Parathyroid adenoma (tissue), 2 donors: ENCODE results near the gene C21orf91.

Experiments
- H2AFZ ChIP-seq: fragments of 300-600 bp; sonication (generic); one replicate; pipeline ENCODE4 v1.7.0; 2017; ENCODE audit warnings: antibody characterized with exemption, mild to moderate bottlenecking
- H3K27ac ChIP-seq: fragments of 300-600 bp; sonication (generic); one replicate; pipeline ENCODE4 v1.7.0; 2017
- H3K27me3 ChIP-seq: fragments of 300-600 bp; sonication (generic); one replicate; pipeline ENCODE4 v1.7.0; 2017; ENCODE audit warnings: low read length; ENCODE audit not compliant: control insufficient read depth, insufficient read depth
- H3K36me3 ChIP-seq: fragments of 300-600 bp; sonication (generic); one replicate; pipeline ENCODE4 v1.7.0; 2017; ENCODE audit warnings: low read length; ENCODE audit not compliant: control insufficient read depth, insufficient read depth
- H3K4me1 ChIP-seq: fragments of 300-600 bp; sonication (generic); one replicate; pipeline ENCODE4 v1.7.0; 2017; ENCODE audit warnings: control low read depth
- H3K4me2 ChIP-seq: fragments of 300-600 bp; sonication (generic); one replicate; pipeline ENCODE4 v1.7.0; 2017; ENCODE audit warnings: low read length
- H3K4me3 ChIP-seq: fragments of 300-600 bp; sonication (generic); one replicate; pipeline ENCODE4 v1.7.0; 2017; ENCODE audit warnings: low read depth, low read length
- H3K79me2 ChIP-seq: fragments of 300-600 bp; sonication (generic); one replicate; pipeline ENCODE4 v1.7.0; 2017; ENCODE audit warnings: control low read depth
- H3K9ac ChIP-seq: fragments of 300-600 bp; sonication (generic); one replicate; pipeline ENCODE4 v1.7.0; 2017; ENCODE audit warnings: mild to moderate bottlenecking
- H3K9me3 ChIP-seq: fragments of 300-600 bp; sonication (generic); one replicate; pipeline ENCODE4 v1.7.0; 2017; ENCODE audit warnings: low read length; ENCODE audit not compliant: control insufficient read depth
- CTCF ChIP-seq: fragments of 300-600 bp; sonication (generic); IDR thresholded peaks from one replicate; pipeline ENCODE4 v1.7.0; 2017; ENCODE audit warnings: antibody characterized with exemption, mild to moderate bottlenecking
- donor health status: primary hyperparathyroidism.

The C21orf91 gene

GRCh38 chr21:17819114-17819876 lies at the start of gene C21orf91:
Gene C21orf91, minus strand, starts transcription at chr21:17819356. Its CDS starts 1,038 bp downstream, at chr21:17818318.
- no peaks in the 10 kb centered on the region for H3K4me1 ChIP-seq
- peak within 1 kb of the TSS; percentile 64 for H3K4me3 ChIP-seq

DNA sequence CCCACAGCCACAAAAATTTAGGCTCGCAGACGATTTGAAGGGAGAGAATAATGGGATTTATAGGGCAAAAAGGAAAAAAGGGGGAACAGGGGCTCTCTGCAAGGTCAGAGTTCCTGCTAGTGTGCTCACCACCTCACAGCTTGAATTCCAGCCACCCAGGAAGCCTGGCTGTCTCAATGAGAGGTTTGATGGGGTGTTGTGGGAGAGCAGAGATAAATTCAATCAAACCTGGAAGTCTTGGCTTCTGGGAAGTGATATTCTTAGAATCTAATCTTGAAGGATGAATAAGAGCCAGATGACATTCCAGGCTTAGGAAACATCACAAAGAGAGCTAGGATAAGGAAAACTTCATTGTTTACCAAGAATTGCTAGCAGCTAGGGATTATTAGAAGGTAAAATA lies 47.4 kb upstream of the C21orf91 start:
- Histone ChIP-seq H3K79me2 (no peaks in the 10 kb centered on the region), H3K4me2 (no peak overlapping the region), H3K27ac (no peak overlapping the region), H3K27me3 (no peaks in the 10 kb centered on the region), H3K4me3 (no peak overlapping the region), H2AFZ (no peak overlapping the region), H3K9ac (no peak overlapping the region), H3K36me3 (no peaks in the 10 kb centered on the region), H3K4me1 (no peaks in the 10 kb centered on the region), H3K9me3 (no peaks in the 10 kb centered on the region)
- no peak for TF ChIP-seq CTCF

More at GRCh38 chr21:17819114-17819876, at the start of gene C21orf91:
- H3K9ac ChIP-seq: peak within 1 kb of the TSS; percentile 46
- no peak for TF ChIP-seq CTCF
- H3K79me2 ChIP-seq: peaks cover 3% of the 10 kb centered on the region
- H3K27me3 ChIP-seq: no peaks in the 10 kb centered on the region
- no peaks in the 10 kb centered on the region for H3K9me3 ChIP-seq
- H3K4me2 ChIP-seq: peak within 1 kb of the TSS; percentile 70
- H3K36me3 ChIP-seq: no peaks in the 10 kb centered on the region
- peak within 1 kb of the TSS; percentile 83 for H3K27ac ChIP-seq
- H2AFZ ChIP-seq: peak within 1 kb of the TSS; percentile 97

- Histone ChIP-seq H3K27me3 (no peaks in the 10 kb centered on the region), H3K9me3 (no peaks in the 10 kb centered on the region), H3K4me3 (no peak overlapping the region), H3K27ac (no peak overlapping the region), H3K4me2 (no peak overlapping the region), H2AFZ (no peak overlapping the region), H3K4me1 (no peaks in the 10 kb centered on the region), H3K36me3 (no peaks in the 10 kb centered on the region), H3K9ac (no peak overlapping the region), H3K79me2 (no peaks in the 10 kb centered on the region)
- no peak for TF ChIP-seq CTCF
Measured at GRCh38 chr21:17859661-17860060, 40.5 kb upstream of the C21orf91 start.

DNA sequence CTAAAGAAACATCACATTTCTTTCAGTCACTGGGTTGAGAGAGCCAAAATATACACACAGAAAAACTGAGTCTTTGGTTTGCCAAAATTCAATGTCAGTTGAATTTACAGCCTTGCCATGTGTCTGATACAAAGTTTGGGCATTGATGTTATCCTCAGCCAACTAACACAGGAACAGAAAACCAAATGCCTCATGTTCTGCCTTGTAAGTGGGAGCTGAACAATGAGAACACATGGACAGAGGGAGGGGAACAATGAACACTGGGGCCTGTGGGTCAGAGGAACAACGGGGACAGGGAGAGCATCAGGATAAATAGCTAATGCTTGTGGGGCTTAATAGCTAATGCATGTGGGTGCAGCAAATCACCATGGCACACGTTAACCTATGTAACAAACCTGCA lies 39.6 kb upstream of the C21orf91 start:
- Histone ChIP-seq H3K27ac (no peak overlapping the region), H2AFZ (no peak overlapping the region)
- TF ChIP-seq CTCF: no peak

DNA sequence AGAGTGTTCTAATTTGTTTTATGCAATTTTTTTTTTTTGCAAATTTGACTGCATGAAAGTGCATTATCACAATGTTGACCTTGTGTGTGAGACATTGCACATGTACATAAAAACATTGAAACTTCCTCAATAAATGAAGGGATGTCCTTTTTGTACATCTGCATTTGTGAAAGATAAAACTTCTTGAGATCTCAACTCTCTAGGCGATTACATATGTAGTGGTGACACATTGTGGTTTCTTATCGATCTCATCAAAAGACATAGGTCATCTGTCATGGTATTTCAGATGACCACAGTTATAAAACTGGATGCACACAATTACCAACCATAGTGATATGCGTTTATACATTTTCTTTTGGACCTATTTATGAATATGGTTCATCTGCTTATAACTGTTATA lies 35.6 kb upstream of the C21orf91 start:
- Histone ChIP-seq H3K27ac (no peak overlapping the region), H3K4me3 (no peak overlapping the region), H3K4me2 (no peak overlapping the region), H3K27me3 (no peaks in the 10 kb centered on the region), H3K4me1 (no peaks in the 10 kb centered on the region), H3K36me3 (no peaks in the 10 kb centered on the region), H3K79me2 (no peaks in the 10 kb centered on the region), H3K9ac (no peak overlapping the region), H3K9me3 (no peaks in the 10 kb centered on the region), H2AFZ (no peak overlapping the region)
- TF ChIP-seq CTCF: no peak

More for the DNA sequence above, 39.6 kb upstream of the C21orf91 start:
- Histone ChIP-seq H3K27me3 (no peaks in the 10 kb centered on the region), H3K4me1 (no peaks in the 10 kb centered on the region), H3K4me3 (no peak overlapping the region), H3K36me3 (no peaks in the 10 kb centered on the region), H3K9ac (no peak overlapping the region), H3K79me2 (no peaks in the 10 kb centered on the region), H3K4me2 (no peak overlapping the region), H3K9me3 (no peaks in the 10 kb centered on the region)
